ENCODE data around the gene PLEK2.

Gene PLEK2

DNA sequence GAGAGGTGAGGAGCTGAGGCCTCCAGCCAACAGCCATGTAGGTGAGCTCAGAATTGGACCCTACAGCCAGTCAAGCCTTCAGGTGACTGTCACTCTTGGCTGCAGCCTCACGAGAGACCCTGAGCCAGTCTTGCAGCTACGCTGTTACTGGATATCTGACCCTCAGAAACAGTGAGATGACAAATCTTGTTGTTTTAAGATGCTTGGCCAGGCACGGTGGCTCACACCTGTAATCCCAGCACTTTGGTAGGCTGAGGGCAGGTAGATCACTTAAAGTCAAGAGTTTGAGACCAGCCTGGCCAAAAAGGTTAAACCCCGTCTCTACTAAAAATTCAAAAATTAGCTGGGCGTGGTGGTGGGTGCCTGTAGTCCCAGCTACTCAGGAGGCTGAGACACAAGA, 6.2 kb downstream of the PLEK2 start:
- no peak for DNase-seq (ENCODE audit: low read depth, low spot score)

DNA sequence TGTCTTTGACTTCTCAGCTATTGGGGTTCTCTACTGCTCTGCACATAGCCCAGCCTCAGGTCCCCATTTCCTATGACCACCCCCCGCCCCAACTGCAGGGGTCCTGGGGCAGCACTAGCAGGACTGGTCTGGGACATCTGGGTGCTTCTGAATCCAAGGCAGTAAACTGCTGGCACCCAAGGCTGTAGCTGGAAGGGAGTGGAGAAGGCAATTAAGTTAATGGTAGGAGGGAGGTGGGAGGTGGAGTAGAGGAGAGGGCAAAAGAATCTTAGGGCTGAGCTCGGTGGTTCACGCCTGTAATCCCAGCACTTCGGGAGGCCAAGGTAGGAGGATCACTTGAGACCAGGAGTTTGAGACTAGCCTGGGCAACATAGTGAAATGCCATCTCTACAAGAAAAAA, 11.5 kb downstream of the PLEK2 start:
- DNase-seq (ENCODE audit: low read depth, low spot score) = no peak

DNA sequence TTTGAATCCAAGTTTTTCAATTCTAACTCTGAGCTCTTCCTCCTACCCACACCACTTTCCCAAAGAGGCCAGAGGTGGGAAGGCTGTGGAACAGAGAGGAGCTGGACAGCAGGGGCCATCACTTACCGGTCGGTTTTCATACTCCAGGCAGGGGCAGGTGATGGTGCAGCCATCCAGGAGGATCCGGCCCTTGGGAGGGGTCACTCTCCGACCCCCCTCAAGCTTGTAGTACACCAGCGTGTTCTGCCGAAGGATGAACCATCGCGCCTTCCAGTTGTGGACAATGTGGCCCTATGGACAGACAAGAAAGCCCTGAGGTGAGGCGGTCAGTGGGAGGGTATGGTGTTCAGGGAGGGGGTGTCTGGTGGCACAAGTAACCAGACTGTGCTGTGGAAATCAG, 14.4 kb downstream of the PLEK2 start:
- DNase-seq (ENCODE audit: low read depth, low spot score) = no peak

DNA sequence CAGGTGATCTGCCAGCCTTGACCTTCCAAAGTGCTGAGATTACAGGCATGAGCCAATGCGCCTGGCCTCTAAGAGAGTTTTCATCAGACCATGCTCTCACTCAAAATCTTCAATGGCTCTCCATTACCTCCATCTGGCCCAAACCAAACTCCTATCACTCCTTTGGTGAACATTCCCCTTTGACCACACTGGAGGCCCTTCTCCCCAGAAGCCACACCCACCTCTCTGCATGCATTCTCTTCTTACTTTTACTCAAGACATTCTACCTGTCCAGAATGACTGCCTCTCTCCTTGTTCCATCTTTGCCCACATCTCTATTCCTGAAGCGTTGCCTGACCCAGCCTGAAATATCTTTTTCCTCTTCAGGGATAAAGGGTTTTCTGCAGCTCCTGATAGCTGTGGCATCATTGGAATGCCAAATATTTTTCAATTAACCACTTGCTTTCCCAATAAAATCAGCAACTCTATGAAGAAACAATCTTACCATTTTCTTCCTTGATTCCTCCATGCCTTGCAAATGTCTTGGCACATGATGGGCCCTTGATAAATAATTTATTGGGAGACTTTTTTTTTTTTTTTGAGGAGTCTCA, 15.5 kb downstream of the PLEK2 start:
- no peak for DNase-seq (ENCODE audit: low read depth, low spot score)

DNA sequence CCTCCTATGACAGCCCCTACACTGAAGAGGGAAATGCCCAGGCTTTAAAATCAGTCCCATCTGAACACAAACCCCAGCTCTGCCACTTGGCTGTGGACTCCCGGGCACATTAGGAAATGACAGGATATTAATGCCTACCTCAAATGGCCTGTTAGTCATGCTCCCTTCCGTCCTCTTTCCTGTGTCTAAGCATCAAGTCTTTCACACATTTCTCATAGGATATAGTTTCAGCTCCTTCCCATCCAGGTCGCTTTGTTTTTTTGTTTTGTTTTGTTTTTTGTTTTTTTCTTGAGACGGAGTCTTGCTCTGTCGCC, 16.1 kb downstream of the PLEK2 start:
- no peak for DNase-seq (ENCODE audit: low read depth, low spot score)

DNA sequence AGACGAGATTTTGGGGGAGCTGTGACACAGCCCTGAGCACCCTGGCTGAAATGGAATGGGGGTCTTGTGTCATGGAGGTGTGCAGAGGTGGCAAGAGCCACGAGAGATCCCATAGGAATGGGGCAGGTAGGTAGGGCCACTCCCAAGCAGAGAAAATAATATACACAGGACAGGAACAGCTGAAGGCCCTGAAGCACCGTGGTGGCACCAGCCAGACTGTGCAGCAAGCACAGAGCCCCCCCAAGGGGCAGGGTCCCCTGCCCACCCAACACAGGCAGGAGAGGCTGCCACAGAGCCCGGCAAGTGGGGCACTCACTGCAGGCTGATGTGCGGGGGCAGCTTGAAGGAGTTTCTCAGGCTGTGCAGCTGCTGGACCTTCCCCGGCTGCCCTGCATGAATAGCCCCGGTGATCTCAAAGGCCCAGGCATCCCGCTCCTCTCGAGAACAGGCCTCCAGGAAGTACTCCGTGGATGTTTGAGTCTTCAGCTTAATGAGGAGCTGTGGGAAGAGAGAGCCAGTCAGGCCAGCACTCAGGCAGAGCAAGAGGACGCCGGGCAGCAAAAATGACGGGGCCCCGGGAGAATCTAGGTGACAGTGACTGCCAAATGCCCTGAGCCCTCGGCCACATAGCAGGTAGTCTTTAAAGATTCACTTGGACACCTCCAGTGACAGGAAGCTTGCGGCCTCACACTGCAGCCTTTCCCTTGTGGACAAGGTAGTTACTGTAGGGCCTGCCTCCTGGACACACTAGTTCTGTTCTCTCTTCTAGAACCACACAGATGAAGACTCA, 16.7 kb downstream of the PLEK2 start:
- no peak for DNase-seq (ENCODE audit: low read depth, low spot score)

DNA sequence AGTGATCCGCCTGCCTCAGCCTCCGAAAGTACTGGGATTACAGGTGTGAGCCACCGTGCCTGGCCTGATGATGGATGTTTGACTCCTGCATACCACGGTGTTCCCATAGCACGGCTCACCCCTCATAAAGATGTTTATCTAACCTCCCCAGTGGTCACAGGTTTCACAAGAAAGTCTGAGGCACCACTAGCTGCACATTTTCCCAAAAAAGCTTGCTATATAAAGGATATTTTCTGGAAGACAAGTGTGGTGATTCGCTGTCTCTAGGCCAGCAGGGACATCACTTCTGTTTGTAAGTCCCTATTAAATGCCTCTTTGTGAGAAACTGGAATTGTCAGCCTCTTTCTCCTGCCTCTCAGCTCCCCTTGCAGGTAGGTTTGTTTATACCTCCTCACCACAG, 18.3 kb downstream of the PLEK2 start:
- no peak for DNase-seq (ENCODE audit: low read depth, low spot score)

DNA sequence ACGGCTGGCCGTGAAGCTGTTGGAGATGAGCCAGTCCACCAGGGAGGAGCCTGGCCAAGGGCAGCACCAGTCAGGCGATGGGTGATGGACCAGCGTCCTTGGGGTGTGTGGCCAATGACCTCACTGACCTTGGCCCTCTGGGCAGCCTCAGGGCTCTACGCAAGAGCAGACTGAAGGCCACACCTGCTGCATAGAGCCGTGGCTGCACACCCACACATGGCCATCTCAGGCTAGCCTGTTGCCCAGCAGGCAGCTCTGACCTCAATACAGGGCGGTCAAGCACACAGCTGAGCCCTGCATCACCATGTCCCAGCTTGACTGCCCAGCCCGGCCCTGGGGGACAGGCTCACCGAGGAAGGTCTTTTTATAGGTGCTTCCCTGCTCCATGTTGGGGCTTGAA, 19.2 kb downstream of the PLEK2 start:
- DNase-seq (ENCODE audit: low read depth, low spot score) = no peak

DNA sequence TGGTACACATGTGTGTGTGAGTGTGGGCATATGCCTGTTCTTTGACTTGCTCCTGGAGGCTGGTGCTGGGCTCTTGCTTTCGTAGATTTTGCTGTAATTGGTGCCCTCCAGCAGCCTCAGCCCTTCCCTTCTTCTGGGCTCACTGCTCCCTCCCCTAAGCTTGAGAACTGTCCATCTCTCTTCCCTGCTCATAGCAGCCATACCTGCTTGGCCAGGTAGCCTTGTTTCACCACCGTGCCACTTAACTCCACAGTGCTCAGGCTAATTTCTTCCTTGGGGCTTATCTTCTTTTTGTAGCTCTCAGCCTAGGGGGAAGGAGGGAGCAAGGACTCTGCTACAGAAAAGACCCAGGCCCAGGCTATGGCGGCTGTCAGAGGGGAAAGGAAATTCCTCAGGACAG, 19.8 kb downstream of the PLEK2 start:
- peak; percentile 80 for DNase-seq (ENCODE audit: low read depth, low spot score)

DNA sequence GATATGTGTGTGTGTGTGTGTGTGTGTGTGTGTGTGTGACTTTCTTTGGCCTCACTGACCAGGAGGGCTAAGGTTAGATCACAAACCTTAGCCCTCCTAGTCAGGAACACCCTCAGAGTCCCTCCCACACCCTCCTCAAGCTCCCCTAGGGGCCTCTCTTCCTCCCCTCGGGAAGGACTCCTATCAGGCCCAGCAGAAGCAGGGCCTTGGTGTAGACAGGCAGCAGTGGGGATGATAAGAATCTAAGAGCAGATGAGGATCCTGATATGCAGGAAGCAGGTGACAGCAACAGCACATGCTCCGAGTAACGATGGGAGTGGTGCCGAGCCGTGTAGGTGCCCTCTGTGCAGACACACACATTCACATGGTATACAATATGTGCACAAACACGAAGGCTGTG, 20.7 kb downstream of the PLEK2 start:
- peak; percentile 36 for DNase-seq (ENCODE audit: low read depth, low spot score)

DNA sequence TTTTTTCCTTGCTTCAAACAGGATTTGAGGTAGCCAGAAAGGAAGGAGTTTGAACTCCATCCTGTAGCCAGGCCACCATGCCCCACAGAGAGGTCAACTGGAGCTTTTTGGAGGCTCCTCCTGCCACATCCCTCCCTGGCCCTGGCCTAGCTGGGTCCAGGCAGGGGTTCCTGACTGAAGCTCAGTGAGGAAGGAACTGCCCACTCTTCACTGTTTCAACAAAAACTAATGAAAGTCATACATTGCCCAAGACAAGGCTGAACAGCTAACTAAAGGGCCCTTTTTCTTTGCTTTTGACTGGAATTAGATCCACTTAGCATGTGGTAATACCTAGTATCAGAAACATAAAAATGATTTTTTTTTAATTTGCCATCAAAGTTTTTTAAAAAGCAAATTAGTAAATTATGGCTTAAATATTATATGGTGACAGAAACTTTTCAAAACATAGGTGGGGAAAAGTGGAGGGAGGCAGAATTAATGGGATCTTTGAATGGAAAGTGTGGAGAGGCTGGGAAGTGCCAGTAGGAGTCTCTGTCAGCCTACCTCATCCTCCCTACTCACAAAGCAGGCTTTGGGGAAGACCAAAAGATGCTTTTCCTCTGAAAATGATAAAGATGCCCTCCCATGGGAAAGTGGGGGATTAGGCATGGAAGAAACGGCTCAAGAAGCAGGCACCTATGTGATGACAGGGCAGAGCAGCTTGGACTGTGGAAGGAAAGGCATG, 22.0 kb downstream of the PLEK2 start:
- DNase-seq (ENCODE audit: low read depth, low spot score) = no peak

DNA sequence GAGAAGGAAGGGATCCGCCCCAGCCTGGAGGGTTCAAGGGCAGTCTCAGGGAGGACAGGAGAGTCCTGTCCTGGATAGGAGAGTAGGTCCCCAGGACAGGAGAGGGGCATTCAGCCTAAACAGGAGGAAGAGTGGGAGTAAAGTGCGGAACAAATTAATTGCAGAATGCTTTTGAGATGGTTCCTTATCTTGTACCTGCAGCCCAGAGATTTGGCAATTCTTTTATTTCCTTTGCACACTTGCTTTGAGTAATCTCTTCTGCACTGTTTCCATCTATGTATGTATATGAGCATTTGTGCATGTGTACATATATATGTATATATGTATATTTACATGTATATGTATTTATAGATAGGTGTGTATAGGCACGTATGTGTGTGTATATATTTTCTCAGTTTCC, 22.7 kb downstream of the PLEK2 start:
- DNase-seq (ENCODE audit: low read depth, low spot score) = no peak

DNA sequence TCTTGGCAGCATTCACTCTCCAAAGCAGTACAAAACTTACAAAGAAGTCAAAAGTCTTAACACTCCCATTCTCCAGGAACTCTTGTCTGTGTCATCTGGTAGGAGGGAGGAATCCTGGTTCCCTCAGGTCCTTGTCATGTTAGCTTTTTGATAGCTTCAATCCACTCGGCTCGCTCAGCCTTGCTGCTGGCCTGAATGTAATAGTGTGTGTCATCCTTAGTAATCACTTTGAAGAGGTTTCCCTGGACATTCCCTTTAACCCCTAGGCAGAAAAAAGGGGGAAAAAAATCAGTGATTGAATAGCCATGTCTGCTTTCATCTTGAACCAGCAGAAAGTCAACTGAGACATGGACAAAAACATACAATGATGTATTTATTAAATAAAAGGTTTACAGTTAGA, 24.8 kb downstream of the PLEK2 start:
- no peak for DNase-seq (ENCODE audit: low read depth, low spot score)

DNA sequence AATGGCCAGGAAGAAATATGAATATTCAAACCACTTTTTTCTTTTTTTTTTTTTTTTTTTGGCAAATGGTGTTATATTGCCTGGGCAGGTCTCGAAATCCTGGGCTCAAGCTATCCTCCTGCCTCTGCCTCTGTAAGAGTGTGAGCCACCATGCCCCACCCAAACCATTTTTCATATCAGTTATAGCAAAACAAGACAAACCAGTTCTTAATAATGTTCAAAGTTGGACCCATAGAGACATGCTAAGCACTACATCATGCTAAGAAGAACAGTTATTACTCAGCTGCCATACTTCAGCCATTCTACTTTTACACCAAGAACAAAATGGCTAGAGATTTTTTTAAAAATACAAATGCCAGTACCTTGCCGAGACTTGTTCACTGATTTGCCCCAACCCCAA, 26.3 kb downstream of the PLEK2 start:
- DNase-seq (ENCODE audit: low read depth, low spot score) = no peak

DNA sequence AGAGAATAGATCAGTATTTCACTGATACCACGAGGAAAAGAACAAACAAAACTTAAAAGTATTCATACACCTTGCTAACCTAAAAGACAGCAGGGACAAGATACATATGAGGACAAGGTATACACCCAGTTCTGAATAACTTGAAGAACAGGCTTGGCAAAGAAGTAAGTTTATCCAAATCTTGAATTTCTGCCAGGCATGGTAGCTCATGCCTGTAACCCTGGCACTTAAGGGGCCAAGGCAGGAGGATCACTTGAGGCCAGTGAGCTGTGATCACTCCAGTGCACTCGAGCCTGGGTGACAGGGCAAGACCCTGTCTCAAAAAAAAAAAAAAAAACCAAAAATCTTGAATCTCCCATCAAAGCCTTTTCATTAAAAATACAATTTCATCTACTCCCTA, 26.8 kb downstream of the PLEK2 start:
- DNase-seq (ENCODE audit: low read depth, low spot score) = no peak

DNA sequence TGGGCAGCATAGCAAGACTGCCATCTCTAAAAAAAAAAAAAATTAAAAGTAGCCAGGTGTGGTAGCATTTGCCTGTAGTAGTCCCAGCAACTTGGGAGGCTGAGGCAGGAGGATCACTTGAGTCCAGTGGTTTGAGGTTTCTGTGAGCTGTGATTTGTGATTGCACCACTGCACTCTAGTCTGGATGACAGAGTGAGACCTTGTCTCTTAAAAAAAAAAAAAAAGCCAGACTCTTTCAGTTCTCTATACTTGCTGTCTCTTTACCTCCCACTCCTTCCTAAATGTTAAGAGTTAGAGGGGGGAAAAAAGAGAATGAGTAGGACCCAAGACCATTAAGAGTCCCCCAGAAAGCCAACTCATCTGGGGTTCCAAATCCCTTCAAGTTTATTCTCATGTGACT, 34.0 kb downstream of the PLEK2 start:
- DNase-seq (ENCODE audit: low read depth, low spot score) = no peak

DNA sequence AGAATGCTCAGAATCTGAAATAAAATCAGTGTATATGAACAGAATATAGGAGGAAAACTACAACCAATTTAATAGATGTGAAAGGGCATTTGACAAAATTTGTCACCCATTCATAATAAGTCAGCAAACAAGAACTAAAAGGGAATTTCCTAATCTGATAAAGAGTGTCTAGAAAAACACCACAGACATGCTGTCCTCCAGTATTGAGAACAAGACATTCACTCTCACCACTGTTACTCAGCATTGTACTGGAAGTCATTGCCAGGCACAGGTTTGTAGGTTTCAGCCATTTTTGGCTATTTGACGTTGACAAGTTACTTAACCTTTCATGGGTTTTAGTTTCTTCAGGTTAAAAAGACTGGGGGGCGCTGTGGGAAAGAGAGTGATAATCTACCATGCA, 38.6 kb downstream of the PLEK2 start:
- DNase-seq (ENCODE audit: low read depth, low spot score) = no peak

DNA sequence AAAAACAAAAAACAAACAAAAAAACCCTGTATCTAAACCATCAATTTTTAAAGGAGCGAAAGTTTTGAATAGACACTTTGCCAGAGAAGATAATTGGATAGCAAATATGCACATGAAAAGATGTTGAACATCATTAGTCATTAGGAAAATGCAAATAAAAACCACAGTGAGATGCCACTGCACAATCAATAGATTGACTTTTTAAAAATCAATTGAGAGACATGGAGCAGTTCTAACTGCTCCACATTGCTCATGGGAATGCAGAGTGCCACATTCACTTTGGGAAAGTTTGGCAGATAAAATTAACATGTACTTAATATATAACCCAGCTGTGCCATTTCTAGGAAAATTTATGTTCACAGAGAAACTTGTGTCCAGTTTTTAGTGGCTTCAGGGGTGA, 39.1 kb downstream of the PLEK2 start:
- no peak for DNase-seq (ENCODE audit: low read depth, low spot score)

DNA sequence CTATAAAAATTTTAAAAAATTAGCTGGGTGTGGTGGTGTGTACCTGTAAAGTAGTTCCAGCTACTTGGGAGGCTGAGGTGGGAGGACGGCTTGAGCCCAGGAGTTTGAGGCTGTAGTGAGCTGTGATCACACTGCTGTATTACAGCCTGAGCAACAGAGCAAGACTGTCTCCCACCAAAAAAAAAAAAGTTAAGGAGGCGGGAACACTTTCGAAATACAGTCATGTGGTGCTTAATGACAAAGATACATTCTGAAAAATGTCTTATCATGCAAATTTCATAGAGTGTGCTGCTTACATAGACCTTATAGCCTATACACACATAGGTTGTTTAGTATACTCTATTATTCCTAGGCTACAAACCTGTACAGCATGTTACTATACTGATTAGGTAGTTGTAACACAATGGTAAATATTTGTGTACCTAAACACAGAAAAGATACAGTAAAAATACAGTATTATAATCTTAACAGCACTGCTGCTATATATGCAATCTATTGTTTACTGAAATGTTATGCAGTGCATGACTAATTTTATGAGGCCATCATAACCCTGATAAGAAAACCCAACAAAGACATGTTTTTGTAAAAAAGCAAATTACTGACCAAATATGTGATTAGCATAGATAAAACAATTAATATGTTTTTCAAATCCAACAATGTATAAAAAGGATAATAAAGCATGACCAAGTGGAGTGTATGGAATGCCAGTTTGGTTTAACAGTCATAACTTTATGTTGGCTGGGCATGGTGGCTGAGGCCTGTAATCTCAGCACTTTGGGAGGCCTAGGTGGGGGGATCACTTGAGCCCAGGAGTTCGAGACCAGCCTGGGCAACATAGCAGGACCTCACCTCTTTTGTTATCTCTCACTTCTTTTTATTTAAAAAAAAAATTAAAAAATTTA, 40.5 kb downstream of the PLEK2 start:
- no peak for DNase-seq (ENCODE audit: low read depth, low spot score)

DNA sequence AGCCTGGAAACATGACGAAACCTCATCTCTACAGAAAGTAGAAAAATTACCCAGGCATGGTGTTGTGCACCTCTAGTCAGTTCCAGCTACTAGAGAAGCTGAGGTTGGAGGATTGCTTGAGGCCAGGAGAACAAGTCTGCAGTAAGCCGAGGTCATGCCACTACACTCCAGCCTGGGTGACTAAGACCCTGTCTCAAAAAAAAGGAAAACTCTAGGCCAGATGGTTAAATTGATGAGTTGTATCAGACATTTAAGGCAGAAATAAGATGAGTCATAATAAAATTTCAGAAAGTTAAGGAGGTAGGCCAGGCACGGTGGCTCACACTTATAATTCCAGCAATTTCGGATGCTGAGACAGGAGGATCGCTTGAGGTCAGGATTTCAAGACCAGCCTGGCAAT, 41.1 kb downstream of the PLEK2 start:
- DNase-seq (ENCODE audit: low read depth, low spot score) = no peak

DNA sequence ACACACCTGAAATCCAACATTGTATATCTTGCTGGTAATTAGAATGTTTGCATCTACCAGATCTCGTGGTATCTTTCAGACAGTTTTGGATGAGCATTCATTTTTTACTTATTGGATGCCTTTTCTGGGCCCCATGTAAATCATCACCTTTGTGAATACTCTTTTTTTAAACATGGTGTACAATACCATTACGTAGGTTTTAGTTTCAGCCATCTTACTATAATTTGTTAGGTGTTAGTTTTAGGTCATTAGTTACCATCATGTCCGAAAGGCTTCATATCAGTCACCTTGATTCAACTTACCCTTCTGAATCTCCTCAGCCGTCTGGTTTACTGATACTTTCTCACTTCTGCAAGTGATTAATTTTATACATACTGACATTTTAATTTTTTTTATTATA, 46.5 kb downstream of the PLEK2 start:
- DNase-seq (ENCODE audit: low read depth, low spot score) = no peak
